Renal pelvis (tissue), 12 donors: ENCODE data around the gene ACSL3. TPM values are rescaled to one million over a fixed set of nuclear protein-coding genes. Genes with fewer than 3 reads are reported as not detected.
A peak's percentile ranks its signal among the peaks of the same experiment; 100 is the strongest.

Source experiments
- DNase-seq: peaks from one replicate; pipeline ENCODE4 v3.0.0-alpha.2; 2013
- long read RNA-seq, 16 experiments: transcript quantifications; one replicate each; lab custom pipeline, GENCODE V29; 2026
- polyA plus RNA-seq, 3 donors: library from polyadenylated mRNA; unstranded; fragments of 120-200 nt; gene quantifications; one replicate each; pipeline ENCODE4 v1.2.1, GENCODE V29; 2013; ENCODE audit not compliant: insufficient read length in 3 of 3

The ACSL3 gene
- polyA plus RNA-seq: 10 to 100 TPM; 62.7 to 68.4 (median 65.4) TPM
- long read RNA-seq, donor 1, full-length matches to known transcripts: 10 of 10 reads
- long read RNA-seq, donor 1, partial matches to known transcripts: 0 of 10 reads
- long read RNA-seq, donor 1, other reads (novel, unspliced or antisense): 0 of 10 reads
- long read RNA-seq, donor 2, full-length matches to known transcripts: 12 of 26 reads
- long read RNA-seq, donor 2, partial matches to known transcripts: 14 of 26 reads
- long read RNA-seq, donor 2, other reads (novel, unspliced or antisense): 0 of 26 reads
- long read RNA-seq, donor 3, full-length matches to known transcripts: 5 of 12 reads
- long read RNA-seq, donor 3, partial matches to known transcripts: 7 of 12 reads
- long read RNA-seq, donor 3, other reads (novel, unspliced or antisense): 0 of 12 reads
- long read RNA-seq, donor 4, full-length matches to known transcripts: 9 of 31 reads
- long read RNA-seq, donor 4, partial matches to known transcripts: 22 of 31 reads
- long read RNA-seq, donor 4, other reads (novel, unspliced or antisense): 0 of 31 reads
- long read RNA-seq, donor 5, full-length matches to known transcripts: 7 of 7 reads
- long read RNA-seq, donor 5, partial matches to known transcripts: 0 of 7 reads
- long read RNA-seq, donor 5, other reads (novel, unspliced or antisense): 0 of 7 reads
- long read RNA-seq, donor 6, full-length matches to known transcripts: 11 of 24 reads
- long read RNA-seq, donor 6, partial matches to known transcripts: 13 of 24 reads
- long read RNA-seq, donor 6, other reads (novel, unspliced or antisense): 0 of 24 reads
- long read RNA-seq, donor 7, full-length matches to known transcripts: 15 of 49 reads
- long read RNA-seq, donor 7, partial matches to known transcripts: 34 of 49 reads
- long read RNA-seq, donor 7, other reads (novel, unspliced or antisense): 0 of 49 reads
- long read RNA-seq, donor 8, transcript ACSL3-202 (16 exons, 3,147 nt): major isoform, 5 of 6 reads
- long read RNA-seq, donor 8, partial matches to known transcripts: 0 of 6 reads
- long read RNA-seq, donor 8, other reads (novel, unspliced or antisense): 0 of 6 reads
- long read RNA-seq, donor 9, full-length matches to known transcripts: 22 of 37 reads
- long read RNA-seq, donor 9, partial matches to known transcripts: 15 of 37 reads
- long read RNA-seq, donor 9, other reads (novel, unspliced or antisense): 0 of 37 reads
- long read RNA-seq, donor 10, full-length matches to known transcripts: 9 of 9 reads
- long read RNA-seq, donor 10, partial matches to known transcripts: 0 of 9 reads
- long read RNA-seq, donor 10, other reads (novel, unspliced or antisense): 0 of 9 reads
- long read RNA-seq, donor 11, full-length matches to known transcripts: 7 of 7 reads
- long read RNA-seq, donor 11, partial matches to known transcripts: 0 of 7 reads
- long read RNA-seq, donor 11, other reads (novel, unspliced or antisense): 0 of 7 reads
- long read RNA-seq, donor 12, full-length matches to known transcripts: 13 of 38 reads
- long read RNA-seq, donor 12, partial matches to known transcripts: 25 of 38 reads
- long read RNA-seq, donor 12, other reads (novel, unspliced or antisense): 0 of 38 reads
- long read RNA-seq, donor 13, full-length matches to known transcripts: 8 of 17 reads
- long read RNA-seq, donor 13, partial matches to known transcripts: 9 of 17 reads
- long read RNA-seq, donor 13, other reads (novel, unspliced or antisense): 0 of 17 reads
- long read RNA-seq, donor 14: 0 reads
- long read RNA-seq, donor 15, full-length matches to known transcripts: 9 of 32 reads
- long read RNA-seq, donor 15, partial matches to known transcripts: 23 of 32 reads
- long read RNA-seq, donor 15, other reads (novel, unspliced or antisense): 0 of 32 reads
- long read RNA-seq, donor 16, full-length matches to known transcripts: 13 of 18 reads
- long read RNA-seq, donor 16, partial matches to known transcripts: 5 of 18 reads
- long read RNA-seq, donor 16, other reads (novel, unspliced or antisense): 0 of 18 reads

DNA sequence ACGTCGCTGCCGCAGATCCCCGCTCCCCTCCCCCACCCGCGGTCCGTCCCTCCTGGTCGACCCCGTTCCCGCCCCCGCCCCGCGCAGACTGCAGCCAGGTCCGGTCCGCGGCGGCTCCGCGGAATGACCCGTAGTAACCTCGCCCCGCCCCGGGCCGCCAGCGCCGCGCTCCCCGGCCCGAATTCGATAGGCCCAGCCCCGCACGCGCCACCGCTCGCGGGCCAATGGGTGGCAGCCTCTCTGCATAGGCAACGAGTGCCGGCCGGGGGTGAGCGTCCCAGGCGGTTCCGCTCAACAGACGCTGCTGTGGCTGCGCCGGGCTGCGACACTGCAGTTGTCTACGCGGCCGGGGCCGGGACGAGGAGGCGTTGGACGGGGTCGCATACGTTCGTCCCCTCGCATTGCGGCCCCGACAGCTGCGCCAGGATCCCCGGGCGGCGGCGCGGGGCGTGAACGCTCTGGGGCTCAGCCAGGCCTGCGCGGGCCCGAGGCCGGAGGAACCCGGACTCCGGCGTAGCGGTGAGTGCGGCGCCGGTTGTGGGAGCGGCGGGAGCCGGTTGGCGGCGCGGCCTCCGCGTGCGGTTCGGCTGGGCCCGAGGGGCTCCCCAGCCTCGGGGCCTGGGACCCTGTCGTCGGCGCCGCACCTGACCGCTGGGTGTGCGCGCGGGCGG is at the start of gene ACSL3:
ACSL3 (plus strand) TSS at position 297 of the 671 bp plus-strand sequence. CDS start 47,737 bp downstream, outside the sequence.
- DNase-seq: peak; percentile 96

DNA sequence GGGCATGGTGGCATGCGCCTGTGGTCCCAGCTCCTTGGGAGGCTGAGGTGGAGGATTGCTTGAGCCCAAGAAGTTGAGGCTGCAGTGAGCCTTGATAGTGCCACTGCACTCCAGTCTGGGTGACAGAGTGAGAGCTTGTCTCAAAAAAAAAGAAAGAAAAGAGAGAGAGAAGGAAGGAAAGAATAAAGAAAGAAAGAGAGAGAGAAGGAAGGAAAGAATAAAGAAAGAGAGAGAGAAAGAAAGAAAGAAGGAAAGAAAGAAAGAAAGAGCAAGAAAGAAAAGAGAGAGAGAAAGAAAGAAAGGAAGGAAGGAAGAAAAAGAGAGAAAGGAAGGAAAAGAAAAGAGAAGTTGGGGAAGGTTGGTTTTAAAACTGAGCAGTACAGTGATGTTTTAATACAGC is 49.0 kb upstream of the ACSL3 start:
- DNase-seq: no peak

DNA sequence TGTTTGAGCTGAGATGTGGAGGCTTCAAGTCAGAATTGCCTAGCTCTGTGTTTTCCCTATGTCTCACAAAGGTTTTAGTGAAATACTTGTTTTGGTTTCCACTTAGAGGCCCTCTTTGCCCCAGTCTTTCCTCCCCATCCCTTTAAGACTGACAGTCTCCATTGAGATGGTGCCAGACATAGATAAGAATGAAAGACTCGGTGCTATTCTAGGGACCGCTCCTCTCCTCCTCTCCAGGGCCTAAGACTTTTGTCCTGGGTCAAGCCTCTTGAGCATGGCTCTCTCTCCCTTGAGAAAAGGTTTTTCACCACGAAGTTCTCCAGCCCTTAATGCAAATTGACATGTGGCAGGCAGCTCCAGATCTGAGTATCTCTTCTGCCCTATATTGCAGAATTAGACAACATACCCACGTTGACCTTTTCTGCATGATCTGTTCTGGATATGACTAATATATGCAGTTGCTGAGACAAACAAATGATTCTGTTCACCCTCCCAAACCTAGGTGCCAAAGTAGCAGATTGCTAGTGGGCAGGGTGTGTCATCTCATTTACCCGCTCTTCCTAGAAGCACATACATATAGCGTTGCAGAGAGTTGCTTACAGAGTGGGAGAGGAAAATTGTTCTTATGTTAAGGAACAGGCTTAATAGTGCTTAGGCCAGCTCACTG is 47.5 kb upstream of the ACSL3 start:
- no peak for DNase-seq

DNA sequence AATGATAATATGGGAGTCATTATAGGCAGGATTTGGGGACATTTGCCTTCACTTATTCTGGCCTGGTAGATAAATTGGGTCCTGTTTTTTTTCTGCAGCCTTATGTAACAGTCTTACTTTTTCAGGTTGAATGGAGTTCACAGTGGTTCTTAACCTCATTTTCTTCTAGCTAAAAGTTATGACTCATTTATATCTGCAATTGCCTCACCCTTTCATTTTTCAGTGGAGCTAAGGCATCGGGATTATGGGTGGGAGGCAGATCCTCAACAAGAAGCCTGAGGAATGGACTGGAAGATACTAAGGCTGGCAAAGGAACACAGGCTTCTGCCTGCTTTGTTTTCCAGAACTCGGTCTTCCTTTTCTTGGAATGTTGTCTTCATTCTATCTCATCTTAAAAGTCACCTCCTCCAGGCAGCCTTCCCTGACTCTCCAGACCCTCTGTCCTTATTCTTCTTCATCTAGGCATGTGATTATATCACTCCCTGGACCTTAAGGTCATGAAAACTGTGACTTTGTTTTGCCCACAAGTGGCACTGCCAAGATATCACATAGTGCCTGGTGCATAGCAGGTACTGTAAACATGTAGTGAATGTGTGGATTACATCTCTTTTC is 41.0 kb upstream of the ACSL3 start:
- no peak for DNase-seq

DNA sequence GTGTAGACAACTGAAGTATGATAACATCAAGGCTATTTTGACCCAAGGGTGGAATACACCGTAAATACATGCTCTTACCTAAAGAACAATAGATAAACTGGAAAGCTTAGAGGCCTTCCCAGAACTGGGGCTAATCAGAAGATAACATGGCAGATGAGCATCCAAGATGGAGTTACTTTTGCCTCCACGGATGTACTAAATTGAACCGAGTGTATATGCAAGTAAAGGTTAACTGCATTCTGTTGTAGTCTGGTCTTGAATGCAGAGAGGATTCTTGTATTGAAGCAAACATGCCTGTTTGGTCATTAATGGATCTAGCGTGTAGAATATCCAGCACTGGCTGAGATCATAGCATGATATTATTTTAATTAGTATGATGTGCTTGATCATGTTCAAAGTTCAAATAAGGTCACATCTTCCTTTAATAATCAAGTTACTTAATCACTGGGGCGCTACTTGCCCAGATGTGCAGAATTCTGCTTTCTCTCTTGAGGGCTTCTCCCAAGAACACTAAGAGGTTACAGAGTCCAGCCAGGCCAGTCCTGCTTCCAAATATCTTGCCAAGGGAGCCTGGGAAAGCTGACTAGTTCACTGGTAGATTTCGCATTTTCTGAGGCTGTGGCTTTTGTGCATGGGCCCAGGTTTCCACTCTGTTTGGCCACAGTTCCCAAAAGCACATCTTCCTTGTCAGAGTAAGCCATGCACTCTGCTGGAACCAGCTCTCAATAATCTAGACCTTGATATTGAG is 37.5 kb upstream of the ACSL3 start:
- DNase-seq: no peak

DNA sequence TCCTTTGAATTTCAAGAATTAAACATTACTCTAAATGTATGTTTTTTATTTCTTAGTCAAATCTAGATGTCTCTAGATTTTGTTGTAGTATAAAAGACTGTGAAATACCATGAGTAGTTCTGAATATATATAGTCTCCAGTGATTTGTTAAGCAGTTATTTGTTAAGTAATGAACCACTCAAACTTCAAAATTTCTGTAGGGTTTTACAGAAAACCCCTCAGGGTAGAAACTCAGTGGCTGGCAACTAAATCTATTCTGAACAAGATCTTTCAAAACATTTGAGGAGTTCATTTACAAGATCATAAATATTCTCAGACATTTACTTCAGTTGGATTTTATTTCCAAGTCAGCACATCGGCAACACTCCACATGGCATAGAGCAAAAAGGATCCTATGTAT is 35.8 kb upstream of the ACSL3 start:
- DNase-seq: no peak

DNA sequence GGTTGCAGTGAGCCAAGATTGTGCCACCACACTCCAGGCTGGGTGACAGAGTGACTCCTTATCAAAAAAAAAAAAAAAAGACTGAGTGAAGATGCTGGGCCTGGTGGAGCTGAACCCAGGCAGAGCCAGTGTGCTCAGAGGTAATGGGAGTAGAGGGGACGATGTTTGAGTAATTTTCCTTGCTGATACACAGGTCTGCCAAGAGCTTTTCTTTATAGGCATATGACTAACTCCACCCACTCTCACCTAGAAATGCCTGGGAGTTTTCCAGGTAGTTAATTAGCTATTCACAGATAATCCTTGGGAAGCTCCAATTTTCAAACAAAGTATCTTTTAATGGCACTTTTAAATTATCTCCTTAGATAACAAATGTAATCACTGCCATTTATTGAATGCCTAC is 33.4 kb upstream of the ACSL3 start:
- no peak for DNase-seq

DNA sequence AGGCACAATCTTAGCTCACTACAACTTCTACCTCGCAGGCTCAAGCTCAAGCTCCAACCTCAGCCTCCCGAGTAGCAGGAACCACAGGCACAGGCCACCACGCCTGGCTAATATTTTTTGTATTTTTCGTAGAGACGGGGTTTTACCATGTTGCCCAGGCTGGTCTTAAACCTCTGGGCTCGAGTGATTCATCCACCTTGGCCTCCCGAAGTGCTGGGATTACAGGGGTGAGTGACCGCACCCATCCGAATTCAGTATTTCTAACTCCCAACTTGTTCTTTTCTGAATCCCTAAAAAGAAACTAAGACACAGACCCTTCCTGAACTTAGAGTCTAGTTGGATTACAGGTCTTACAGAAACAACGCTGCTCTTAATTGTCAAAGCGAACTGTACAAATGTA is 32.3 kb upstream of the ACSL3 start:
- DNase-seq: no peak

DNA sequence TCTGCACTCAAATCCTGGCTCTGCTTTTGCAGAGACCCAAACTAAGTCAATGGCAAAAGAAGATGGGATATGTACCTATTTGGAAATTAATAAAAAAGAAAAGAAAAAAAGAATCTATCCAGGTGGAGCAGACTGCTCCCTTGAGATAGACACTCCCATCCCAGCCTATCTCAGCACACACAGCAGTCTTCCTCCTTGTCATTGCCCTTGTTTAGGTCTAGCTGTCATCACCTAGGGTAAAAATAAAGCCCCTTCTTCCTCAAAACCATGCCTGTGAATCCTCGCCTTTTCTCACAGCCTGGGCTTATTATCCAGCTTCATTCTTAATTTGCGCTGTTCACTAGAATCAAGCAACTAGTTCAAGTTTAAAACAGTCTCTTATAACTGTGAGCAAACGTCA is 30.7 kb upstream of the ACSL3 start:
- no peak for DNase-seq

DNA sequence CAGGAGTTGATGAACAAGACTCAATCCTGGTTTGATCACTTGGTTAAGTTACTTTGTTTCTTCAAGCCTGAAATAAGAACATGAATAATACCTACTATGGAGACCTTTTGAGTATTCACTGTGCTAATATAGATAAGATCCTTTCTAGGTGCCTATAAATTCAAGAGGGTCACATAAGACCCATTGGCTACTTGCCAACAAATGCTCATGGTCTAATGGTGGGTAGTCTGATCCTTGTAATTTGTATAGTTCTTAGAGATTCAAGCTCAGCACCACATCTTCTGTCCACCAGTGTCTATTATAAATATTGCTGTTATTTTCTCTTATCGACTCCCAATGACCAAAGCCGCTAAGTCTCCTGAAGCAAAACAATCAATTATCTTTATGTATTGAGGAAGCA is 27.4 kb upstream of the ACSL3 start:
- DNase-seq: no peak

DNA sequence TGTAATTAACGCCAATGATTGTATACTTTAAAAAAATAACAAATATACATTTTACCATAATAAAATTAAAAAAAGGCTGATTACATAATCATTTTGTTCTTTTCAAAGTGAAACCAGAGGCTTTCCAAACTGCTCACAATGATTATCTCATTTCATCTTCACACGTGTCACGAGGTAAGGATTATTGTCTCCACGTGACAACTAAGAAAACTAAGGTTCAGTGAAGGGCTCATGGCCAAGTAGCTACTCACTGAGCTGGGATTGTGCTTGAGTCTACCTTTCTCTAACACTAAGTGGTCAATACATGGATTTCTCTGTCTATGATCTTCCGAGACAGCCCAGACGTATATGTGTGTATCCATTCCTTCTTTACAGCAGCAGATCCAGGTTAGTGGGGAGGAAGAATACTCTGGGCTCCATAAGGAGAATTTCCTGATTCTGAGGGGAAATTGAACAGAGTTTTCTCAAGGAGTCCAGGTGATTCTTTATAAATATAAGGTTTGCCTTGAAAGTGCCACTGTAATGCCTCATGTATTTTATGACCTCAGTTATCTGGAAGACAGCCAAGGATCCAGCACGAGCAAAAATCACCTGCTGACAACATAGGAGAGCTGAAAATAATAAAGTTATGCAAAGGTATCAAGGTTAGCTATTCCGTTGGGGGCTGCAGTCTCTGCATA is 25.6 kb upstream of the ACSL3 start:
- DNase-seq: peak; percentile 24

DNA sequence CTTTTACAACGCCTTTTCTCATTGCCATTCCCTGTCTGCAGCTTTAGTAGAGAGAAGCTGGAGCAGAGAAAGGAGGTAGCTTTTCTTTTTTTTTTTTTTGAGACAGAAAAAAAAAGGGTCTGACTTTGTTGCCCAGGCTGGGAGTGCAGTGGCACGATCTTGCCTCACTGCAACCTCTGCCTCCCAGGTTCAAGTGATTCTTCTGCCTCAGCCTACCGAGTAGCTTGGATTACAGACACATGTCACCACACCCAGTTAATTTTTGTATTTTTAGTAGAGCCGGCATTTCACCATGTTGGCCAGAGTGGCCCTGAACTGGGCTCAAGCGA is 25.0 kb upstream of the ACSL3 start:
- DNase-seq: no peak

DNA sequence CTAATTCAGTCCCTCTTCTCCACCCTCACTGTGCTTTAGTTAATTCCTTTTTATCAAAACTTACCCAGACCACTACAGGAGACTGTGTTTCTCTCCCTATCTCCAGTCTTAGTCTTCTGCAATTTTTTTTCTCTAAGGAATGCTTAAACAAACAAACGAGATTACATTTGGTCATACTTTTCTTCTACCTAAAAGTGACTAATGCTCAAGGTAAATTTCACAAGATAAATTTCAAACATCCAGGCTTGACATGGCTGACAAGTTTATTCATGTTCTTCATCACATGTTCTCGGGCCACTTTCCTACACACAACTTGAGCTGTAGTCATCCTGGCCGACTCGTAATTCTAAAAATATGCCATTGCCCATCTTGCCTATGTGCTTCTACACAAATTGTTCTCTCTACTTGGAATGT is 23.2 kb upstream of the ACSL3 start:
- no peak for DNase-seq

DNA sequence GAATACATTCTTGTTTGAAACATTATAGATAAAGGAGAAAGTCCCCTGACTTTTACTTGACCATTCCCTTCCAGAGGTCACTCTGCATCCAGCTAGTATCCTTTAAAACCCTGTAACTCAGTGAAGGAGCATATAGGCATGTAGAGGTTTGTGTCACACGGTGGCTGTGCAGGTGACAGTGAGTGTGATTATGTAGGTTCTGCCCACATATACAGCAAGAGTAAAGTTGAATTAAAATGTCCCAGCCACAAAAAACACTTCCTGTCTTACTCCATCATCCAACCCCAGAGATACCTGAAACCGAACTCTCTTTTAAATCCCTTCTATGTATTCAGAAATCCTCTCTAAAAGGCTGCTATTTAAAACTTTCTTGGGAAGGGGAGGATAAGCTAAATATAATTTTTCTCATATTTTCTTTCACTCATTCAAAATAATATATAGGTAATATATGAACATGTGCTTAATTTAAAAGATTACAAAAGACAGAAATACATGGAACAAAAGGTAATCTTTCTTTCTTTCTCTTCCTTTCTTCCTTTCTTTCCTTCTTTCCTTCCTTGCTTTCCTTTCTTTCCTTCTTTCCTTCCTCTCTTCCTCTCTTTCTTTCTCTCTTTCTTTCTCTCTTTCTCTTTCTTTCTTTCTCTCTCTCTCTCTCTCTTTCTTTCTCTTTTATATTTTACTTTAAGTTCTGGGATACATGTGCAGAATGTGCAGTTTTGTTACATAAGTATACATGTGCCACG is 20.6 kb upstream of the ACSL3 start:
- no peak for DNase-seq

DNA sequence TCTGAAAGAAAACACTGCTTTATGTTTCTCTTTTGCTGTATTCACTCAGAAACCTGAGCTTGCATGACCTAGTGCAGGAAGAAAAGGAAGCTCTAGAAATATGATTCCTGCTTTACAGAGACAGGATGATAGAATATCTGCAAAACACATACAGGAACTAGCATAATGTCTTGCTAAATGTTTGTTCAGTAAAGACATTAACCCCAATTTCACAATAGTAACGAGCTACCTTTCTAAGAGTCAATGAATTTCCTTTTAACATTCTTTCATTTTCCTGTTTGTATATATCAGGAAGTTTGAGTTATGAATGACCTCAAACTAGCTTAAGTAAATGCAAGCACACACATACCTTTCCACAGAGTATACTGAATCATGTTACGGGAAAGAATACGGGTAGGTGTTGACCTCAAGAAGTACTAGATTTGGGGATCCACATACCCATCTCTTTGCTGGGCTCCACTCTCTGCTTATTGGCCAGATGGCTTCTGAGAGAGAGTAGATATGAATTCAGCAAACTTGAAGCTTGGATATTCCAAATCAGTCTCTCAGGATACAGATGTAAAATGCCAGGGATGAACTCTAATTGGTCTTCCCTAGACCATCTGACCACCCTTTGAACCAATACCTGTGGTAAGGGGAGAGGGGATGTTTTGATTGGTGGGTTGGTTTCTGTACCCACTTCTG is 18.2 kb upstream of the ACSL3 start:
- DNase-seq: peak; percentile 16

DNA sequence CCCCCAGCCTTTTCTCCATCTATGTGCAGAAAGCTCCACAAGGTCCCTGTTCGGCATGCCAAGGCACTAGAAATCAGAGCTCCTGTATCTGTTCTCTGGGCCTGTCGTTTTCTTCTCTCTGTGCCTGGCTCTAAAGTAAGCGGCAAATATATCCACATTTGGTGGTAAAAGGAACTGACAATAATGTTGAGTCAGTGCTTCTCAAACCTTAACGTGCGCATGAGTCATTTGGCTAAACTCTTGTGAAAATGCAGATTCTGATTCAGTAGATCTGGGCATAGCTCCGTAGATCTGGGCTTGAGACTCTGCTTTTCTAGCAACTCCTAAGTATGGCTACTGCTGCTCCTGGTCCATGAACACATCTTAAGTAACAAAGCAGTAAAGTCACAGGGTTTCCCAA is 16.5 kb upstream of the ACSL3 start:
- no peak for DNase-seq
